ENCODE data around the gene LHFPL2. TPM values are rescaled to one million over a fixed set of nuclear protein-coding genes. Genes with fewer than 3 reads are reported as not detected.
A peak's percentile ranks its signal among the peaks of the same experiment; 100 is the strongest.

The LHFPL2 gene
- total RNA-seq, 4 donors from 2014 or later, result 2.2 to 11.1 (median 6.2) TPM

DNA sequence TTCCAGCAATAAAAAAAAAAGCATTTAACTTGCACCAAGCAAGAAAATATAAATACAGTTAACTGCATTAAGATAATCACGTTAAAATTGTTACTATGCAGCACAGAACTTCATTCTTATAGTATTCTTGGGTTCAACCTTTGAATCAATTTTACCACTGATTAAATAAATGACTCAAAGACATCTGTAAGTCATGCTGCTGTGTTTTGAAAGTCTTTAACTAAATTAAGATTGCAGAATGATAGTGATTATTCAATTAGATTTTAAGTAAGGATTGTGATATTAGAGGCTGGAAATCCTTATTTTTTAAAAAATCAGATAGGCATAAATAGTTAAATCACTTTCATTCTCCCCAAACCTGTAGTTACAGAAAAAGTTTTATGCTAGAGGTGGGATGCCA lies 171.8 kb downstream of the LHFPL2 start:
- TF ChIP-seq POLR2A (IDR thresholded peaks at IDR 0.05), result no peak
- TF ChIP-seq, protein P1, sequence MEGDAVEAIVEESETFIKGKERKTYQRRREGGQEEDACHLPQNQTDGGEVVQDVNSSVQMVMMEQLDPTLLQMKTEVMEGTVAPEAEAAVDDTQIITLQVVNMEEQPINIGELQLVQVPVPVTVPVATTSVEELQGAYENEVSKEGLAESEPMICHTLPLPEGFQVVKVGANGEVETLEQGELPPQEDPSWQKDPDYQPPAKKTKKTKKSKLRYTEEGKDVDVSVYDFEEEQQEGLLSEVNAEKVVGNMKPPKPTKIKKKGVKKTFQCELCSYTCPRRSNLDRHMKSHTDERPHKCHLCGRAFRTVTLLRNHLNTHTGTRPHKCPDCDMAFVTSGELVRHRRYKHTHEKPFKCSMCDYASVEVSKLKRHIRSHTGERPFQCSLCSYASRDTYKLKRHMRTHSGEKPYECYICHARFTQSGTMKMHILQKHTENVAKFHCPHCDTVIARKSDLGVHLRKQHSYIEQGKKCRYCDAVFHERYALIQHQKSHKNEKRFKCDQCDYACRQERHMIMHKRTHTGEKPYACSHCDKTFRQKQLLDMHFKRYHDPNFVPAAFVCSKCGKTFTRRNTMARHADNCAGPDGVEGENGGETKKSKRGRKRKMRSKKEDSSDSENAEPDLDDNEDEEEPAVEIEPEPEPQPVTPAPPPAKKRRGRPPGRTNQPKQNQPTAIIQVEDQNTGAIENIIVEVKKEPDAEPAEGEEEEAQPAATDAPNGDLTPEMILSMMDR (IDR thresholded peaks at IDR 0.05), result no peak
- Histone ChIP-seq H3K27ac (no peak overlapping the region), H3K9me3 (no peaks in the 10 kb centered on the region), H3K4me1 (no peaks in the 10 kb centered on the region), H3K4me3 (no peak overlapping the region), H3K27me3 (no peaks in the 10 kb centered on the region), H3K36me3 (peaks cover 0 to 5% (median 0%) of the 10 kb centered on the region in 3 donors)
- DNase-seq, result no peak
- 84 to 93% methylated on average over 1 of the region's 1 CpG for WGBS, 2 donors
- intact Hi-C loops (cut with DNase I), result no loop called here

DNA sequence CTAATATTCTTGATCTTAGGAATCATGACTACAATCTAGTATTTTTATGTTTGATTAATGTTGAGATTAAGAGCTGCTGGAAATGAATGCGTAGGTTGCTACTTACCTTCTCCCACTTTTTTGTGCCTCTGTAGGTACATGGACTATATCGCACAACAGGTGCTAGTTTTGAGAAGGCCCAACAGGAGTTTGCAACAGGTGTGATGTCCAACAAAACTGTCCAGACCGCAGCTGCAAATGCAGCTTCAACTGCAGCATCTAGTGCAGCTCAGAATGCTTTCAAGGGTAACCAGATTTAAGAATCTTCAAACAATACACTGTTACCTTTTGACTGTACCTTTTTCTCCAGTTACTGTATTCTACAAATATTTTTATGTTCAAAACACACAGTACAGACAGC lies 173.2 kb downstream of the LHFPL2 start:
- Histone ChIP-seq H3K4me3 (no peak overlapping the region), H3K36me3 (peaks cover 0 to 5% (median 0%) of the 10 kb centered on the region in 3 donors), H3K4me1 (no peaks in the 10 kb centered on the region), H3K27me3 (no peaks in the 10 kb centered on the region), H3K9me3 (no peaks in the 10 kb centered on the region), H3K27ac (no peak overlapping the region)
- TF ChIP-seq, protein P1 (IDR thresholded peaks at IDR 0.05), result no peak
- no peak for TF ChIP-seq POLR2A (IDR thresholded peaks at IDR 0.05)
- DNase-seq, result no peak
- intact Hi-C loops (cut with DNase I), result no loop called here
- 91 to 97% methylated on average over 3 of the region's 3 CpGs for WGBS, 2 donors

DNA sequence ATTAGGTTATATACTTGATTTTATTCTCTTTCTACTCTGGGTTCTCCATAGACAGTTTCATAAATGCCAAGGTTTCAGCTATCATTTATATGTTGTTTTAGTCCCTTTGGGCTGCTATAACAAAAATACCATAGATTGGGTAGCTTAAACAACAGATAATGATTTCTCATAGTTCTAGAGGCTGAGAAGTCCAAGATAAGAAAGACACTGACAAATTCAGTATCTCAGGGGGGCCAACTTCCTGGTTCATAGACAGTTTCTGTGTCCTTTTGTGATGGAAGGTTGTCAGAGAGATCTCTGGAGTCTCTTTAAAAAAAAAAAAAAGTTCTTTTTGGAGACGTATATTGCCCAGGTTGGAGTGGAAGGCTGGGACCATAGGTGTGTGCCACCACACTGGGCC lies 174.8 kb downstream of the LHFPL2 start:
- TF ChIP-seq POLR2A (IDR thresholded peaks at IDR 0.05), result no peak
- TF ChIP-seq, protein P1 (IDR thresholded peaks at IDR 0.05), result no peak
- Histone ChIP-seq H3K27me3 (no peaks in the 10 kb centered on the region), H3K36me3 (peaks cover 0 to 5% (median 0%) of the 10 kb centered on the region in 3 donors), H3K27ac (no peak overlapping the region), H3K4me3 (no peak overlapping the region), H3K4me1 (no peaks in the 10 kb centered on the region), H3K9me3 (no peaks in the 10 kb centered on the region)
- DNase-seq, result no peak
- intact Hi-C loops (cut with DNase I), result no loop called here
- 91 to 100% methylated on average over 1 of the region's 1 CpG for WGBS, 2 donors

DNA sequence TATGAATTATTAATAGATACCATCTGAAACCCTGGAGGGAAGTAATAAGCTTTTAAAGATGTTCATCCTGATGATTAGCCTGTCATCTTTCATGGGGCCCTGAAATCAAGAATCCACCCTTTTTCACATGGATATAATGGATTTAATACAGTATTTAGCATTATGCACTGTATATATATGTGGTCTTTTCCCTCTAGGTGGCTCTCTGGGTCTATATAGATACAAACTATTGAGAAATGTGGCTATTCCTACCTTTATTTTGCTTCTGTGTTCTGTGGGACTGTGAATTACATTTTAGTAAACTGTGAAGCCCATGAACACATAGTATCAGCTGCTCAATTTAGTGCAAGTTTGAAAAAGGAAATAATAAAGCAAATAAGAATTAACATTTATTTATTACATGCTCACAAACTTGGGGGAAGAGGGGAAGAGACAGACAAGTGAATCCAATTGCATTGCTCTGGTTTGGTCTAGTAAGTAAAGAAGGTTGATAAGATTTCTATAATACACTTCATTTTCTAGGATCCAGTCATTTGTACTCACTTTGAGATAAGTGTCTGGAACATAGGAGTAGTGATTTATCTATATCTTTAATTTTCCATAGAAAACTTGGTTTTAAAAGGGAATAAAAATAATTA lies 176.0 kb downstream of the LHFPL2 start:
- Histone ChIP-seq H3K4me1 (no peaks in the 10 kb centered on the region), H3K9me3 (no peaks in the 10 kb centered on the region), H3K27ac (no peak overlapping the region), H3K4me3 (no peak overlapping the region), H3K36me3 (peaks cover 0 to 5% (median 0%) of the 10 kb centered on the region in 3 donors), H3K27me3 (no peaks in the 10 kb centered on the region)
- TF ChIP-seq, protein P1 (IDR thresholded peaks at IDR 0.05), result peak in 1 of 6 experiments; percentile 30
- TF ChIP-seq POLR2A (IDR thresholded peaks at IDR 0.05), result no peak
- intact Hi-C loops (cut with DNase I), result no loop called here
- DNase-seq, result no peak

DNA sequence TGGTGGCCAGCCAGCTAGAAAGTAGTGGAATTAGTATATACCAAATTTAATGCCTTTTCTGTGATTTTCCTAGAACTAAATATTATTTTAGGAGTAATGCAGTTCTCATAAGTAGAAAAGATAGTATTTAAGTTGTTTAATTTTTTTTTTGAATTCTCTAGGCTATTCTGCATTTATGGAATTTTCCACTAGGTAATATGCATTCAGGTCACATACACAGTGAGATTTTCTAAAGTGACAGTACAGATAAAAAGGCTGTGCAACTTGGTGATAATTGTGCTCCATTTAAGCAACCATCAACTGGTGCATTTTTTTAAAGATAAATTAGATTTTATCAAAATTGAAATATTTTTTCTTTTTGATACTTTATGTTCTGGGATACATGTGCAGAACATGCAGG lies 176.7 kb downstream of the LHFPL2 start:
- Histone ChIP-seq H3K4me1 (no peaks in the 10 kb centered on the region), H3K9me3 (no peaks in the 10 kb centered on the region), H3K4me3 (no peak overlapping the region), H3K27me3 (no peaks in the 10 kb centered on the region), H3K27ac (no peak overlapping the region), H3K36me3 (peaks cover 0 to 5% (median 0%) of the 10 kb centered on the region in 3 donors)
- no peak for TF ChIP-seq POLR2A (IDR thresholded peaks at IDR 0.05)
- DNase-seq, result no peak
- intact Hi-C loops (cut with DNase I), result no loop called here

All from esophagus squamous epithelium (tissue), 5 donors.